Activated CD4-positive, alpha-beta T cell treated with anti-CD3 and anti-CD28 coated beads, Interleukin-2, amount 10 ng/mL, durations not matched to agents 24 days and 14 days (primary cell): ENCODE measurements around the gene PRKCE. TPM values are rescaled to one million over a fixed set of nuclear protein-coding genes. Genes with fewer than 3 reads are reported as not detected.

ENCODE experiments used
- DNase-seq: peaks from one replicate; pipeline ENCODE4 v3.0.0; 2022
- H3K27ac Mint-ChIP-seq: one replicate; pipeline ENCODE4 v1.8.0; 2022; ENCODE audit warnings: mild to moderate bottlenecking, mixed read lengths
- H3K27me3 Mint-ChIP-seq: one replicate; pipeline ENCODE4 v1.8.0; 2022; ENCODE audit warnings: mixed read lengths
- H3K36me3 Mint-ChIP-seq: one replicate; pipeline ENCODE4 v1.8.0; 2022; ENCODE audit warnings: low read depth, mild to moderate bottlenecking, mixed read lengths
- H3K4me1 Mint-ChIP-seq: one replicate; pipeline ENCODE4 v1.8.0; 2021; ENCODE audit warnings: mixed read lengths
- H3K4me3 Mint-ChIP-seq: one replicate; pipeline ENCODE4 v1.8.0; 2022; ENCODE audit warnings: mild to moderate bottlenecking, moderate library complexity, mixed read lengths
- H3K9me3 Mint-ChIP-seq: one replicate; pipeline ENCODE4 v1.8.0; 2021; ENCODE audit warnings: mixed read lengths
- intact Hi-C: fragments of 100-400 bp; cut with micrococcal nuclease; formaldehyde crosslinking; loops from one replicate; pipeline ENCODE4 v1.15.1; 2023
- total RNA-seq: library from RNA; stranded (reverse); gene quantifications from 2 replicates; pipeline ENCODE4 v1.2.3, GENCODE V29; 2022

The PRKCE gene
- total RNA-seq, 1 donor from 2014 or later = 13.5 TPM

- H3K27ac Mint-ChIP-seq = no peak overlapping the region
- no peaks in the 10 kb centered on the region for H3K4me1 Mint-ChIP-seq
- H3K27me3 Mint-ChIP-seq = no peaks in the 10 kb centered on the region
- intact Hi-C loops = no loop called here
- peaks cover 1% of the 10 kb centered on the region for H3K36me3 Mint-ChIP-seq
- H3K4me3 Mint-ChIP-seq = no peak overlapping the region
- no peaks in the 10 kb centered on the region for H3K9me3 Mint-ChIP-seq
- DNase-seq = no peak
These were observed 519.3 kb downstream of the PRKCE start for GRCh38 chr2:46170611-46171350.

GRCh38 chr2:46171411-46171953 is 520.0 kb downstream of the PRKCE start:
- intact Hi-C loops = no loop called here
- H3K4me3 Mint-ChIP-seq = no peak overlapping the region
- H3K27ac Mint-ChIP-seq = no peak overlapping the region
- H3K9me3 Mint-ChIP-seq = no peaks in the 10 kb centered on the region
- no peaks in the 10 kb centered on the region for H3K27me3 Mint-ChIP-seq
- peaks cover 1% of the 10 kb centered on the region for H3K36me3 Mint-ChIP-seq
- DNase-seq = no peak
- no peaks in the 10 kb centered on the region for H3K4me1 Mint-ChIP-seq

GRCh38 chr2:46171996-46172546 is 520.6 kb downstream of the PRKCE start:
- DNase-seq = no peak
- no peaks in the 10 kb centered on the region for H3K9me3 Mint-ChIP-seq
- no peak overlapping the region for H3K27ac Mint-ChIP-seq
- H3K4me3 Mint-ChIP-seq = no peak overlapping the region
- H3K27me3 Mint-ChIP-seq = no peaks in the 10 kb centered on the region
- peaks cover 1% of the 10 kb centered on the region for H3K36me3 Mint-ChIP-seq
- H3K4me1 Mint-ChIP-seq = peaks cover 2% of the 10 kb centered on the region
- intact Hi-C loops = no loop called here

GRCh38 chr2:46173030-46173429 is 521.6 kb downstream of the PRKCE start:
- no peaks in the 10 kb centered on the region for H3K27me3 Mint-ChIP-seq
- intact Hi-C loops = no loop called here
- no peaks in the 10 kb centered on the region for H3K9me3 Mint-ChIP-seq
- peaks cover 6% of the 10 kb centered on the region for H3K4me1 Mint-ChIP-seq
- DNase-seq = no peak
- H3K27ac Mint-ChIP-seq = no peak overlapping the region
- H3K4me3 Mint-ChIP-seq = no peak overlapping the region
- H3K36me3 Mint-ChIP-seq = peaks cover 1% of the 10 kb centered on the region

GRCh38 chr2:46173636-46174250 is 522.3 kb downstream of the PRKCE start:
- H3K4me3 Mint-ChIP-seq = no peak overlapping the region
- no peak for DNase-seq
- H3K27me3 Mint-ChIP-seq = no peaks in the 10 kb centered on the region
- H3K9me3 Mint-ChIP-seq = no peaks in the 10 kb centered on the region
- intact Hi-C loops = no loop called here
- H3K36me3 Mint-ChIP-seq = peaks cover 1% of the 10 kb centered on the region
- H3K27ac Mint-ChIP-seq = no peak overlapping the region
- H3K4me1 Mint-ChIP-seq = peaks cover 8% of the 10 kb centered on the region

GRCh38 chr2:46174345-46175170 is 523.1 kb downstream of the PRKCE start:
- Mint-ChIP-seq H3K27ac (no peak overlapping the region), H3K36me3 (peaks cover 1% of the 10 kb centered on the region), H3K4me3 (no peak overlapping the region), H3K4me1 (peaks cover 16% of the 10 kb centered on the region), H3K9me3 (no peaks in the 10 kb centered on the region), H3K27me3 (no peaks in the 10 kb centered on the region)
- DNase-seq = no peak
- intact Hi-C loops = no loop called here

- no peak overlapping the region for H3K27ac Mint-ChIP-seq
- intact Hi-C loops = no loop called here
- H3K27me3 Mint-ChIP-seq = no peaks in the 10 kb centered on the region
- H3K36me3 Mint-ChIP-seq = peaks cover 1% of the 10 kb centered on the region
- H3K4me3 Mint-ChIP-seq = no peak overlapping the region
- no peaks in the 10 kb centered on the region for H3K9me3 Mint-ChIP-seq
- peaks cover 20% of the 10 kb centered on the region for H3K4me1 Mint-ChIP-seq
- no peak for DNase-seq
These were observed 523.9 kb downstream of the PRKCE start for GRCh38 chr2:46175419-46175818.

GRCh38 chr2:46177461-46178089 is 526.1 kb downstream of the PRKCE start:
- no peak overlapping the region for H3K4me3 Mint-ChIP-seq
- peaks cover 20% of the 10 kb centered on the region for H3K4me1 Mint-ChIP-seq
- DNase-seq = no peak
- H3K9me3 Mint-ChIP-seq = no peaks in the 10 kb centered on the region
- no peak overlapping the region for H3K27ac Mint-ChIP-seq
- intact Hi-C loops = no loop called here
- H3K27me3 Mint-ChIP-seq = no peaks in the 10 kb centered on the region
- peaks cover 1% of the 10 kb centered on the region for H3K36me3 Mint-ChIP-seq

- H3K36me3 Mint-ChIP-seq = peaks cover 1% of the 10 kb centered on the region
- no peaks in the 10 kb centered on the region for H3K27me3 Mint-ChIP-seq
- peak overlapping the region; percentile 84 for H3K27ac Mint-ChIP-seq
- DNase-seq = peak; percentile 88
- peak overlapping the region; percentile 27 for H3K4me3 Mint-ChIP-seq
- intact Hi-C loops = no loop called here
- H3K4me1 Mint-ChIP-seq = peaks cover 20% of the 10 kb centered on the region
- H3K9me3 Mint-ChIP-seq = no peaks in the 10 kb centered on the region
These were observed 527.7 kb downstream of the PRKCE start for GRCh38 chr2:46179037-46179621.

- Mint-ChIP-seq H3K4me1 (peaks cover 20% of the 10 kb centered on the region), H3K36me3 (no peaks in the 10 kb centered on the region), H3K9me3 (no peaks in the 10 kb centered on the region), H3K27ac (peak overlapping the region; percentile 55), H3K4me3 (no peak overlapping the region), H3K27me3 (no peaks in the 10 kb centered on the region)
- intact Hi-C loops = no loop called here
- DNase-seq = no peak
These were observed 528.7 kb downstream of the PRKCE start for GRCh38 chr2:46180189-46180588.

- intact Hi-C loops = no loop called here
- no peak for DNase-seq
- H3K27me3 Mint-ChIP-seq = no peaks in the 10 kb centered on the region
- no peaks in the 10 kb centered on the region for H3K9me3 Mint-ChIP-seq
- H3K36me3 Mint-ChIP-seq = no peaks in the 10 kb centered on the region
- H3K4me3 Mint-ChIP-seq = no peak overlapping the region
- no peak overlapping the region for H3K27ac Mint-ChIP-seq
- H3K4me1 Mint-ChIP-seq = peaks cover 22% of the 10 kb centered on the region
These were observed 529.8 kb downstream of the PRKCE start for GRCh38 chr2:46181306-46181705.

GRCh38 chr2:46181789-46182530 is 530.5 kb downstream of the PRKCE start:
- peaks cover 22% of the 10 kb centered on the region for H3K4me1 Mint-ChIP-seq
- no peaks in the 10 kb centered on the region for H3K27me3 Mint-ChIP-seq
- H3K27ac Mint-ChIP-seq = no peak overlapping the region
- no peak overlapping the region for H3K4me3 Mint-ChIP-seq
- peaks cover under 1% of the 10 kb centered on the region for H3K36me3 Mint-ChIP-seq
- intact Hi-C loops = no loop called here
- no peak for DNase-seq
- H3K9me3 Mint-ChIP-seq = no peaks in the 10 kb centered on the region
